Activated CD4-positive, alpha-beta memory T cell treated with anti-CD3 and anti-CD28 coated beads for 36 hours (primary cell): ENCODE results near the gene TTI1. TPM values are rescaled to one million over a fixed set of nuclear protein-coding genes. Genes with fewer than 3 reads are reported as not detected.
"Not testable (repeated sequence)": the region's sequence is repeated elsewhere in the genome, so short reads cannot be mapped to it uniquely, and the experiment has no call there.

ENCODE experiments used
- CTCF ChIA-PET: fragments of 350-600 bp; sonication (Branson Sonifier 250); formaldehyde crosslinking; loops from one replicate; lab custom pipeline; 2021; ENCODE audit warnings: antibody characterized with exemption, inconsistent platforms; lab: Charles Lee
- POLR2A ChIA-PET: fragments of 350-600 bp; sonication (Branson Sonifier 250); formaldehyde crosslinking; loops from one replicate; lab custom pipeline; 2021; ENCODE audit warnings: antibody characterized with exemption; lab: Charles Lee
- DNase-seq: peaks from one replicate; pipeline ENCODE4 v3.0.0-alpha.2; 2020
- H3K27ac Mint-ChIP-seq: one replicate; pipeline ENCODE4 v1.8.0; 2021; ENCODE audit warnings: mixed read lengths
- H3K27me3 Mint-ChIP-seq: one replicate; pipeline ENCODE4 v1.8.0; 2021; ENCODE audit warnings: mixed read lengths
- H3K36me3 Mint-ChIP-seq: one replicate; pipeline ENCODE4 v1.8.0; 2021; ENCODE audit warnings: mixed read lengths
- H3K4me1 Mint-ChIP-seq: one replicate; pipeline ENCODE4 v1.8.0; 2021; ENCODE audit warnings: low read depth, mixed read lengths
- H3K4me3 Mint-ChIP-seq: one replicate; pipeline ENCODE4 v1.8.0; 2021; ENCODE audit warnings: mild to moderate bottlenecking, mixed read lengths
- H3K9me3 Mint-ChIP-seq: one replicate; pipeline ENCODE4 v1.8.0; 2021; ENCODE audit warnings: mixed read lengths
- intact Hi-C: fragments of 100-400 bp; cut with micrococcal nuclease; formaldehyde crosslinking; loops from one replicate; pipeline ENCODE4 v1.15.1; 2023
- total RNA-seq, 2 experiments: library from RNA; stranded (reverse); gene quantifications; one replicate each; pipeline ENCODE4 v1.2.3, GENCODE V29; 2021

TTI1 gene
- total RNA-seq, 2 experiments from 2014 or later: 31.8 to 32.7 TPM

DNA sequence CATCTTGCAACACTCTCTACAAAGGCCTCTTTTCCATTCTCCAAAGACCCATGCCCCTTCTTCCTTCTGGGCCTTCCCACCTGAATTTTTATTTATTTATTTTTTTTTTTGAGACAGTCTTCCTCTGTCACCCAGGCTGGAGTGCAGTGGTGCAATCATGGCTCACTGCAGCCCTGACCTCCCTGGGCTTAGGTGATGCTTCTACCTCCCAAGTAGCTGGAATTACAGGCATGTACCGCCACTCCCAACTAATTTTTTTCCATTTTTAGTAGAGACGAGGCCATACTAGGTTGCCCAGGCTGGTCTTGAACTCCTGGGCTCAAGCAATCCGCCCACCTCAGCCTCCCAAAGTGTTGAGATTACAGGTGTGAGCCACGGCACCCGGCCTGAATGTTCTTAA is 23.8 kb downstream of the TTI1 start:
- H3K27me3 Mint-ChIP-seq, H3K27ac Mint-ChIP-seq, H3K9me3 Mint-ChIP-seq, DNase-seq, POLR2A ChIA-PET, H3K4me3 Mint-ChIP-seq, CTCF ChIA-PET: not testable (repeated sequence)
- H3K36me3 Mint-ChIP-seq: peaks cover 57% of the 10 kb centered on the region
- intact Hi-C loops: loop anchor here (5.0 kb wide), 1 partner anchor 87 kb away; no protein-coding TSS in a partner anchor
- H3K4me1 Mint-ChIP-seq: peaks cover 32% of the 10 kb centered on the region

DNA sequence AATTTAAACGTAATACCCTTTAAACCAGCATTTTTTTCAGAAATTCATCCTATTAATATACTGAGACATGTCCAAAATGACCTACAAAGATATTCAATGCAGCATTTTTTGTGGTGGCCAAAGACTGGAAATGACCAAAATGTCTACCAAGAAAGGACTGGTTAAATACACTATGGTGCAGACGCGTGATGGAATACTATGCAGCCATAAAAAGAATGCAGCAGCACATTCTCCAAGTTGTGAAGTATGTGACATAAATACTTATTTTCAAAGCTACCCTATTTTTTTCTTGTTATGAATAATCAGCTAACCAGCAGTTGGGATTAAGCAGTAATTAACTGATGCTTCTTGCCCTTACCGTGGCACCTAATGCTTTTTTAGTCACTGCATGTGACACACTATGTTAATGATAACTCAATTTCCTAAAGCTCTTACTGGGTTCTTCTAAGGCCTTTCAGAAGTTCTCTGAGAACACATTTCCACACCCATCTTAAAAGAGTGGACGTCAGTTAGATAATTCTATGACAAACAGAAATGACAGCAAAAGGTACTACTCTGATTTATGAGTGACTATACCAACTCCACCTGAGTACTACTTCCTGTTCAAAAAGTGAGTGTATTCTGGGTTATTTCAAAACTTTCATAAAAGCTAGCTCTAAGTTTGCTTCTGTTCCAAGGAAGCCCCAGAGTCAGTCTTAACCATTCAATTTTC is 24.9 kb downstream of the TTI1 start:
- CTCF ChIA-PET: interaction anchor here (1.8 kb wide), 1 partner anchor 65 kb away, joined by 4 read pairs; no protein-coding TSS in a partner anchor
- peaks cover 57% of the 10 kb centered on the region for H3K36me3 Mint-ChIP-seq

GRCh38 chr20:38007526-38007925 is 25.7 kb downstream of the TTI1 start:
- H3K27ac Mint-ChIP-seq: no peak overlapping the region
- CTCF ChIA-PET: interaction anchor here (1.8 kb wide), 1 partner anchor 66 kb away, joined by 4 read pairs; no protein-coding TSS in a partner anchor

More for the DNA sequence above, 24.9 kb downstream of the TTI1 start:
- H3K4me1 Mint-ChIP-seq: peaks cover 32% of the 10 kb centered on the region
- H3K27ac Mint-ChIP-seq: no peak overlapping the region
- H3K4me3 Mint-ChIP-seq: no peak overlapping the region
- H3K27me3 Mint-ChIP-seq: no peaks in the 10 kb centered on the region
- DNase-seq: no peak
- intact Hi-C loops: loop anchor here (5.0 kb wide), 1 partner anchor 86 kb away; no protein-coding TSS in a partner anchor
- POLR2A ChIA-PET: no interaction called here
- H3K9me3 Mint-ChIP-seq: no peaks in the 10 kb centered on the region

GRCh38 chr20:38005903-38006302 is 27.4 kb downstream of the TTI1 start:
- no peak for DNase-seq
- peaks cover 49% of the 10 kb centered on the region for H3K36me3 Mint-ChIP-seq
- ChIA-PET CTCF (interaction anchor here (0.6 to 1.2 kb wide), 6 partner anchors 14 to 704 kb away, joined by 3 to 4 read pairs (median 3); partner anchors contain the start of genes RPRD1B and TTI1), POLR2A (interaction anchor here (1.0 to 1.2 kb wide), 4 partner anchors 13 to 43 kb away, joined by 3 to 6 read pairs (median 3); partner anchors contain the start of genes RPRD1B and TTI1)
- peaks cover 48% of the 10 kb centered on the region for H3K4me1 Mint-ChIP-seq
- H3K9me3 Mint-ChIP-seq: no peaks in the 10 kb centered on the region
- peak overlapping the region; percentile 55 for H3K27ac Mint-ChIP-seq
- intact Hi-C loops: loop anchor here (5.0 kb wide), 1 partner anchor 84 kb away; no protein-coding TSS in a partner anchor
- H3K4me3 Mint-ChIP-seq: no peak overlapping the region
- no peaks in the 10 kb centered on the region for H3K27me3 Mint-ChIP-seq

More at GRCh38 chr20:38007526-38007925, 25.7 kb downstream of the TTI1 start:
- Mint-ChIP-seq H3K36me3 (peaks cover 49% of the 10 kb centered on the region), H3K4me1 (peaks cover 33% of the 10 kb centered on the region), H3K27me3 (no peaks in the 10 kb centered on the region), H3K9me3 (no peaks in the 10 kb centered on the region), H3K4me3 (no peak overlapping the region)
- POLR2A ChIA-PET: no interaction called here
- intact Hi-C loops: loop anchor here (5.0 kb wide), 1 partner anchor 85 kb away; no protein-coding TSS in a partner anchor
- no peak for DNase-seq

- Mint-ChIP-seq H3K27me3 (no peaks in the 10 kb centered on the region), H3K36me3 (peaks cover 58% of the 10 kb centered on the region), H3K9me3 (no peaks in the 10 kb centered on the region), H3K4me3 (no peak overlapping the region), H3K4me1 (peaks cover 60% of the 10 kb centered on the region), H3K27ac (no peak overlapping the region)
- ChIA-PET POLR2A (interaction anchor here (0.6 kb wide), 1 partner anchor 669 kb away, joined by 5 read pairs; no protein-coding TSS in a partner anchor), CTCF (no interaction called here)
- no peak for DNase-seq
- intact Hi-C loops: no loop called here
These were observed 28.8 kb downstream of the TTI1 start for GRCh38 chr20:38004416-38004815.

- POLR2A ChIA-PET: no interaction called here
- intact Hi-C loops: no loop called here
- no peak overlapping the region for H3K27ac Mint-ChIP-seq
These were observed 30.8 kb downstream of the TTI1 start for GRCh38 chr20:38002422-38002821.

GRCh38 chr20:38001981-38002380 is 31.3 kb downstream of the TTI1 start:
- no peak for DNase-seq

More at GRCh38 chr20:38002422-38002821, 30.8 kb downstream of the TTI1 start:
- Mint-ChIP-seq H3K27me3 (no peaks in the 10 kb centered on the region), H3K9me3 (no peaks in the 10 kb centered on the region), H3K4me1 (peaks cover 51% of the 10 kb centered on the region), H3K36me3 (peaks cover 66% of the 10 kb centered on the region), H3K4me3 (no peak overlapping the region)
- CTCF ChIA-PET: interaction anchor here (2.3 kb wide), 1 partner anchor 10 kb away, joined by 10 read pairs; no protein-coding TSS in a partner anchor
- DNase-seq: no peak

GRCh38 chr20:38001173-38001875 is 31.9 kb downstream of the TTI1 start:
- ChIA-PET POLR2A (no interaction called here), CTCF (interaction anchor here (2.3 kb wide), 1 partner anchor 9 kb away, joined by 10 read pairs; no protein-coding TSS in a partner anchor)
- no peak overlapping the region for H3K4me3 Mint-ChIP-seq
- H3K4me1 Mint-ChIP-seq: peaks cover 40% of the 10 kb centered on the region
- intact Hi-C loops: loop anchor here (1.0 to 2.0 kb wide), 2 partner anchors 11 to 43 kb away; no protein-coding TSS in a partner anchor
- no peaks in the 10 kb centered on the region for H3K9me3 Mint-ChIP-seq
- H3K36me3 Mint-ChIP-seq: peaks cover 68% of the 10 kb centered on the region
- H3K27ac Mint-ChIP-seq: peak overlapping the region; percentile 65
- DNase-seq: peak; percentile 52
- H3K27me3 Mint-ChIP-seq: no peaks in the 10 kb centered on the region

More at GRCh38 chr20:38001981-38002380, 31.3 kb downstream of the TTI1 start:
- ChIA-PET POLR2A (no interaction called here), CTCF (interaction anchor here (2.3 kb wide), 1 partner anchor 10 kb away, joined by 10 read pairs; no protein-coding TSS in a partner anchor)
- Mint-ChIP-seq H3K4me1 (peaks cover 47% of the 10 kb centered on the region), H3K4me3 (no peak overlapping the region), H3K27ac (no peak overlapping the region), H3K36me3 (peaks cover 66% of the 10 kb centered on the region), H3K27me3 (no peaks in the 10 kb centered on the region), H3K9me3 (no peaks in the 10 kb centered on the region)
- intact Hi-C loops: loop anchor here (1.0 to 2.0 kb wide), 2 partner anchors 12 to 43 kb away; no protein-coding TSS in a partner anchor

GRCh38 chr20:38000293-38000692 is 33.0 kb downstream of the TTI1 start:
- Mint-ChIP-seq H3K36me3 (peaks cover 64% of the 10 kb centered on the region), H3K4me3 (no peak overlapping the region), H3K4me1 (peaks cover 32% of the 10 kb centered on the region), H3K9me3 (no peaks in the 10 kb centered on the region), H3K27ac (no peak overlapping the region), H3K27me3 (no peaks in the 10 kb centered on the region)
- intact Hi-C loops: loop anchor here (2.0 kb wide), 1 partner anchor 45 kb away; no protein-coding TSS in a partner anchor
- CTCF ChIA-PET: interaction anchor here (1.0 kb wide), 1 partner anchor 34 kb away, joined by 3 read pairs; no protein-coding TSS in a partner anchor
- POLR2A ChIA-PET: no interaction called here
- DNase-seq: no peak

DNA sequence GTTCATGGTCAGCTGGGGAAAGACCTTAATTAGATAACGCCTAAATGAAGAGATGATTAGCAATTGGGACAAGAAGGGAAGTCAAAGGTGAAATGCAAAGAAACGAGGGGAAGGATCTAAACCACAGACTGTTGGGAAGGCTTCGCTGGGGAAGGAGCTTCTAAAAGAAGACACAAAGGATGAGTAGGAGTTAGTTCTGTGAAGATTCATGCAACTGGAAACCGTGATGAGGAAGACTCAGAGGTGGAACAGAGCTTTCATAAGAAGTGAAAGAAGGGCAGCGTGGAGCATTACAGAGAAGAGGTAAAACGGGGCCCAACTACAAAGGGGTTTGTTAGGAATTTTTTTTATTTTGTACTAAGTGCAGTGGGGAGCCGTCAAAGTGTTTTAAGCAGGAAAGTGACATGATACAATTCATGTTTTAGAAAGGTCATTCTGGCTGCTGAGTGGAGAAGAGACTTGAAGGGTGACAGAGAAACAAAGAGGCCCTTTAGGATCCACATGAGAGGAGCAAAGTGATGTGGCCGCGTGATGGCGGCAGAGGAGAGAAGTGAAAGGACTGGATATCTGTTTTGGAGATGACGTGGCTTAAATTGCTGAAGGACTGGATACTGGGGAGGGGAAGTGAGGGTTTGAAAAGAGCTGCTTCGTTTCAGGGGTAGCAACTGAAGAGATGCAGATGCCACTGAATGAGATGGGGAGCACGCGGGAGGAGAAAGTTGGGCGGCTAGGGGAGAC is 33.6 kb downstream of the TTI1 start:
- Mint-ChIP-seq H3K4me3 (no peak overlapping the region), H3K36me3 (peaks cover 64% of the 10 kb centered on the region), H3K9me3 (no peaks in the 10 kb centered on the region), H3K27ac (no peak overlapping the region), H3K4me1 (peaks cover 29% of the 10 kb centered on the region), H3K27me3 (no peaks in the 10 kb centered on the region)
- ChIA-PET POLR2A (interaction anchor here (0.9 kb wide), 1 partner anchor 51 kb away, joined by 3 read pairs; no protein-coding TSS in a partner anchor), CTCF (interaction anchor here (1.0 to 1.1 kb wide), 2 partner anchors 35 to 46 kb away, joined by 3 read pairs; no protein-coding TSS in a partner anchor)
- intact Hi-C loops: loop anchor here (2.0 kb wide), 1 partner anchor 45 kb away; no protein-coding TSS in a partner anchor
- DNase-seq: no peak

GRCh38 chr20:37997516-37997915 is 35.7 kb downstream of the TTI1 start:
- intact Hi-C loops: no loop called here
- CTCF ChIA-PET: interaction anchor here (1.1 kb wide), 1 partner anchor 433 kb away, joined by 4 read pairs; no protein-coding TSS in a partner anchor
- no peak overlapping the region for H3K27ac Mint-ChIP-seq

More at GRCh38 chr20:37997516-37997915, 35.7 kb downstream of the TTI1 start:
- Mint-ChIP-seq H3K4me1 (peaks cover 28% of the 10 kb centered on the region), H3K36me3 (peaks cover 61% of the 10 kb centered on the region), H3K9me3 (no peaks in the 10 kb centered on the region), H3K27me3 (no peaks in the 10 kb centered on the region), H3K4me3 (no peak overlapping the region)
- no peak for DNase-seq
- POLR2A ChIA-PET: no interaction called here
